Fibroblast of lung (primary cell): ENCODE data around the gene ZCCHC14. TPM values are rescaled to one million over a fixed set of nuclear protein-coding genes. Genes with fewer than 3 reads are reported as not detected.

Experiments used
- DNase-seq, 2 donors: peaks; one replicate each; pipeline versions ENCODE4 v3.0.0 to v3.0.0-alpha.2; 2010; ENCODE audit warnings: low read depth in 2 of 2
- H2AFZ ChIP-seq: 2 replicates; pipeline ENCODE4 v1.5.1; 2012; ENCODE audit warnings: low read length, control low read depth, inconsistent platforms
- H3K27ac ChIP-seq: 2 replicates; pipeline ENCODE4 v1.5.1; 2011; ENCODE audit warnings: low read length, control low read depth; ENCODE audit not compliant: insufficient read depth
- H3K27me3 ChIP-seq: 2 replicates; pipeline ENCODE4 v1.5.1; 2011; ENCODE audit warnings: mild to moderate bottlenecking, low read length; ENCODE audit not compliant: control insufficient read depth, insufficient read depth
- H3K36me3 ChIP-seq: 2 replicates; pipeline ENCODE4 v1.5.1; 2011; ENCODE audit warnings: low read length; ENCODE audit not compliant: control insufficient read depth, insufficient read depth
- H3K4me1 ChIP-seq: 2 replicates; pipeline ENCODE4 v1.5.1; 2011; ENCODE audit warnings: low read length; ENCODE audit not compliant: control insufficient read depth, insufficient read depth; ENCODE audit errors: extremely low read depth
- H3K4me2 ChIP-seq: 2 replicates; pipeline ENCODE4 v1.5.1; 2011; ENCODE audit warnings: low read length, control low read depth; ENCODE audit not compliant: insufficient read depth; ENCODE audit errors: extremely low read depth
- H3K4me3 ChIP-seq, 4 experiments: fragments of 200-600 bp in 1 of 4; sonication (generic) in 1 of 4; replicated peaks in 1 of 4; 2 replicates each; pipeline ENCODE4 v1.5.1; 2011 to 2016; ENCODE audit warnings: low read length in 4 of 4, low read depth in 3 of 4, mild to moderate bottlenecking in 3 of 4, control low read depth in 2 of 4, inconsistent platforms in 1 of 4, mixed read lengths in 1 of 4; ENCODE audit not compliant: insufficient read depth in 1 of 4; ENCODE audit errors: control extremely low read depth in 1 of 4
- H3K79me2 ChIP-seq: 2 replicates; pipeline ENCODE4 v1.5.1; 2012; ENCODE audit warnings: mild to moderate bottlenecking, low read length, inconsistent platforms; ENCODE audit not compliant: control insufficient read depth, insufficient read depth
- H3K9ac ChIP-seq: 2 replicates; pipeline ENCODE4 v1.5.1; 2011; ENCODE audit warnings: mild to moderate bottlenecking, low read length, control low read depth; ENCODE audit not compliant: insufficient read depth
- H3K9me3 ChIP-seq: 2 replicates; pipeline ENCODE4 v1.5.1; 2012; ENCODE audit warnings: low read depth, low read length; ENCODE audit not compliant: control insufficient read depth, insufficient read depth
- H4K20me1 ChIP-seq: 2 replicates; pipeline ENCODE4 v1.5.1; 2011; ENCODE audit warnings: low read length; ENCODE audit not compliant: control insufficient read depth, insufficient read depth; ENCODE audit errors: extremely low read depth
- EZH2 ChIP-seq: IDR thresholded peaks from 2 replicates; pipeline ENCODE4 v1.5.1; 2012; ENCODE audit warnings: low read length, control low read depth, mild to moderate bottlenecking; ENCODE audit errors: missing control alignments
- polyA plus RNA-seq, 2 donors: library from polyadenylated mRNA; depleted of rRNA in 1 of 2; stranded (reverse) in 1 of 2; unstranded in 1 of 2; fragments of >200 nt; gene quantifications; 2 replicates each; pipeline ENCODE4 v1.2.1, GENCODE V29; 2011 to 2012; ENCODE audit warnings: missing spikeins in 1 of 2
- total RNA-seq: library from RNA; depleted of rRNA; stranded (reverse); fragments of >200 nt; gene quantifications from 2 replicates; pipeline ENCODE4 v1.2.1, GENCODE V29; 2014
- TF ChIP-seq, protein P1 (sequence below), 2 donors: IDR thresholded peaks in 1 of 2; conservative IDR thresholded peaks in 1 of 2; 1 replicate in 1 of 2; 2 replicates in 1 of 2; pipeline ENCODE4 v1.5.1; 2011 to 2012; ENCODE audit warnings: low read length in 2 of 2, control low read depth in 1 of 2, inconsistent platforms in 1 of 2, low read depth in 1 of 2, mild to moderate bottlenecking in 1 of 2

ZCCHC14 gene
- total and polyA plus RNA-seq, 2 donors (not counting 1 experiment from before 2014, with no cell fraction given), result 6.4 to 16.3 TPM

DNA sequence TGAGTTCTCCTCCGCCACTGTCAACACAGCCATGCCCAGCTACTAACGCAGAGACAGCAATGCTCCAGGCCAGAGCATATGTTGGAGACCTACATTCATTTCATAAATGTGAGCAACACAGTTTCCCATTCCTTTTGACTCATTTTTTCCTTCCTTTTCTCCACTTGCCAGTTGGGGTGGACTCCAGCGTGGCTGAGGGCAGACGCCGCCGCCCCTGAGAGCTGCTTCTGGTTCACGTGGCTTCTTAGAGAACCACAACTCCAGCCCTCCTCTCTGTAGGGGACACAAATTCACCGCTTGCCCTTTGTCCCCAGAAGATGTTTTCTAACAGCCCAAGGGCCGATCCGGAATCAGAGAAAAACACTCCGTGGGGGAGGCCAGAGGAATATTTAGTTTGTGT, 45.8 kb upstream of the ZCCHC14 start:
- Histone ChIP-seq H3K27ac (no peak overlapping the region), H3K4me2 (peak overlapping the region; percentile 52), H3K9ac (no peak overlapping the region), H2AFZ (no peak overlapping the region), H3K4me3 (no peak overlapping the region), H3K9me3 (no peaks in the 10 kb centered on the region), H3K27me3 (peaks cover 6% of the 10 kb centered on the region), H4K20me1 (no peaks in the 10 kb centered on the region), H3K79me2 (no peaks in the 10 kb centered on the region), H3K36me3 (no peaks in the 10 kb centered on the region), H3K4me1 (peaks cover 3% of the 10 kb centered on the region)
- TF ChIP-seq, protein P1, sequence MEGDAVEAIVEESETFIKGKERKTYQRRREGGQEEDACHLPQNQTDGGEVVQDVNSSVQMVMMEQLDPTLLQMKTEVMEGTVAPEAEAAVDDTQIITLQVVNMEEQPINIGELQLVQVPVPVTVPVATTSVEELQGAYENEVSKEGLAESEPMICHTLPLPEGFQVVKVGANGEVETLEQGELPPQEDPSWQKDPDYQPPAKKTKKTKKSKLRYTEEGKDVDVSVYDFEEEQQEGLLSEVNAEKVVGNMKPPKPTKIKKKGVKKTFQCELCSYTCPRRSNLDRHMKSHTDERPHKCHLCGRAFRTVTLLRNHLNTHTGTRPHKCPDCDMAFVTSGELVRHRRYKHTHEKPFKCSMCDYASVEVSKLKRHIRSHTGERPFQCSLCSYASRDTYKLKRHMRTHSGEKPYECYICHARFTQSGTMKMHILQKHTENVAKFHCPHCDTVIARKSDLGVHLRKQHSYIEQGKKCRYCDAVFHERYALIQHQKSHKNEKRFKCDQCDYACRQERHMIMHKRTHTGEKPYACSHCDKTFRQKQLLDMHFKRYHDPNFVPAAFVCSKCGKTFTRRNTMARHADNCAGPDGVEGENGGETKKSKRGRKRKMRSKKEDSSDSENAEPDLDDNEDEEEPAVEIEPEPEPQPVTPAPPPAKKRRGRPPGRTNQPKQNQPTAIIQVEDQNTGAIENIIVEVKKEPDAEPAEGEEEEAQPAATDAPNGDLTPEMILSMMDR (conservative IDR thresholded peaks at IDR 0.05 in 1 of 2, IDR thresholded peaks at IDR 0.05 in 1 of 2; ENCODE audit: low read depth in 1 of 2, low read length in 2 of 2), result no peak
- TF ChIP-seq EZH2, result no peak
- DNase-seq, result peak in 1 of 2 donors; percentile 72

DNA sequence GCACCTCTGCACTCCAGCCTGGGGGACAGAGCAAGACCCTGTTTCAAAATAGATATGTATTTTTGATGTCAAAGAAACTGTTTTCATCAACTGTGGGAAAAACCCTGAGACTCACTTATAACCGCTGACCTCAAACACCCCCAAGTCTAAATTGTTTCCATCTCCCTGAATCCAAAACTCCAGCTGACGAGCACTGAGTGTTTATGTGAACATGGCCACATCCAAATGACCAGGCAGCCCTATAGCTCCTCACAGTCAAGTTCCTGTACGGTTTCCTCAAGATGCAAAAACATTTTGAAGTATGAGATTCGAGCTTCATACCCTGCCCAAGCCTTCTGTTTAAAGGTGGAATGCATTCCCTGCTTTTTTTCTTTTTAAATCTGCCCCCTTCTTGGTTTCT, 45.3 kb upstream of the ZCCHC14 start:
- Histone ChIP-seq H3K9me3 (no peaks in the 10 kb centered on the region), H3K27me3 (peaks cover 6% of the 10 kb centered on the region), H3K4me1 (peaks cover 3% of the 10 kb centered on the region), H3K4me3 (no peak overlapping the region), H3K4me2 (peak overlapping the region; percentile 52), H4K20me1 (no peaks in the 10 kb centered on the region), H3K9ac (no peak overlapping the region), H3K79me2 (no peaks in the 10 kb centered on the region), H3K27ac (no peak overlapping the region), H3K36me3 (no peaks in the 10 kb centered on the region), H2AFZ (no peak overlapping the region)
- TF ChIP-seq, protein P1 (conservative IDR thresholded peaks at IDR 0.05 in 1 of 2, IDR thresholded peaks at IDR 0.05 in 1 of 2; ENCODE audit: low read depth in 1 of 2, low read length in 2 of 2), result no peak
- TF ChIP-seq EZH2, result no peak
- DNase-seq, result peak in 1 of 2 donors; percentile 52

DNA sequence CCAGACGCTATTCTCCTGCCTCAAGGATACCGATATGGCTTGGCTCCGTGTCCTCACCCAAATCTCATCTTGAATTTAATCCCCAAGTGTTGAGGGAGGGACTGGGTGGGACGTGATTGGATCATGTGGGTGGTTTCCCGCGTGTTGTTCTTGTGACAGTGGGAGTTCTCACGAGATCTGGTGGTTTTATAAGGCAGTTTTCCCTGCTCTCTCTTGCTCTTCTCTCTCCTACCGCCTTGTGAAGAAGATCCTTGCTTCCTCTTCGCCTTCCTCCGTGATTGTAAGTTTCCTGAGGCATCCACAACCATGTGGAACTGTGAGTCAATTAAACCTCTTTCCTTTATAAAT, 43.9 kb upstream of the ZCCHC14 start:
- Histone ChIP-seq H3K27me3 (peaks cover 3% of the 10 kb centered on the region), H3K9ac (no peak overlapping the region), H3K9me3 (no peaks in the 10 kb centered on the region), H3K4me3 (no peak overlapping the region), H3K79me2 (no peaks in the 10 kb centered on the region), H3K27ac (no peak overlapping the region), H3K4me2 (no peak overlapping the region), H3K36me3 (no peaks in the 10 kb centered on the region), H4K20me1 (no peaks in the 10 kb centered on the region), H3K4me1 (peaks cover 3% of the 10 kb centered on the region), H2AFZ (no peak overlapping the region)
- no peak for TF ChIP-seq EZH2
- TF ChIP-seq, protein P1 (conservative IDR thresholded peaks at IDR 0.05 in 1 of 2, IDR thresholded peaks at IDR 0.05 in 1 of 2; ENCODE audit: low read depth in 1 of 2, low read length in 2 of 2), result no peak
- no peak for DNase-seq
